22Rv1 (cell line): ENCODE data around the gene ADGRA3.

Source experiments
- H3K27ac ChIP-seq: fragments of 450-650 bp; 2 replicates; pipeline ENCODE4 v1.5.1; 2017
- ZFX ChIP-seq: fragments of 450-650 bp; IDR thresholded peaks from 2 replicates; pipeline ENCODE4 v1.6.1; 2017; ENCODE audit warnings: antibody characterized with exemption, borderline replicate concordance
- TF ChIP-seq, protein P1 (sequence below): fragments of 450-650 bp; IDR thresholded peaks from 2 replicates; pipeline ENCODE4 v1.5.1; 2017; ENCODE audit warnings: mild to moderate bottlenecking

The ADGRA3 gene

DNA sequence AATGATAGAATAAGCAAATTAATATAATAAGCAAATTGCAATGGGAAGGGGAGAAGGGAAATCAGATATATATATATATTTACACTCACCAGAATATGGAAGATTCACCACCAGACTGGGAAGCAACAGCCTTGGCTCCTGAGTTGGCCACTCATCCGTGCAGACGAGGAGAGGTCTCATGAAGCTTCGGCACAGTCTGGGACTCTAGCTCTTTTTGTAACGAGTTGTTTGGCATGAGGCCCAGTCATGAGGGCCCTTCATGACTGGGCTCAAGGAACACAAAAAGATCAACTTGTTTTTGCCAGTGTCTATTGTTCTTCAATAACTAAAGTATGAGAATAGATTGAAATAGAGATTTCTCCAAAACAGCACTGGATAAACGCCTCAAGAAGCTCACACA lies 176.4 kb downstream of the ADGRA3 start:
- TF ChIP-seq ZFX, result no peak
- TF ChIP-seq, protein P1, sequence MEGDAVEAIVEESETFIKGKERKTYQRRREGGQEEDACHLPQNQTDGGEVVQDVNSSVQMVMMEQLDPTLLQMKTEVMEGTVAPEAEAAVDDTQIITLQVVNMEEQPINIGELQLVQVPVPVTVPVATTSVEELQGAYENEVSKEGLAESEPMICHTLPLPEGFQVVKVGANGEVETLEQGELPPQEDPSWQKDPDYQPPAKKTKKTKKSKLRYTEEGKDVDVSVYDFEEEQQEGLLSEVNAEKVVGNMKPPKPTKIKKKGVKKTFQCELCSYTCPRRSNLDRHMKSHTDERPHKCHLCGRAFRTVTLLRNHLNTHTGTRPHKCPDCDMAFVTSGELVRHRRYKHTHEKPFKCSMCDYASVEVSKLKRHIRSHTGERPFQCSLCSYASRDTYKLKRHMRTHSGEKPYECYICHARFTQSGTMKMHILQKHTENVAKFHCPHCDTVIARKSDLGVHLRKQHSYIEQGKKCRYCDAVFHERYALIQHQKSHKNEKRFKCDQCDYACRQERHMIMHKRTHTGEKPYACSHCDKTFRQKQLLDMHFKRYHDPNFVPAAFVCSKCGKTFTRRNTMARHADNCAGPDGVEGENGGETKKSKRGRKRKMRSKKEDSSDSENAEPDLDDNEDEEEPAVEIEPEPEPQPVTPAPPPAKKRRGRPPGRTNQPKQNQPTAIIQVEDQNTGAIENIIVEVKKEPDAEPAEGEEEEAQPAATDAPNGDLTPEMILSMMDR, result no peak
- H3K27ac ChIP-seq, result no peak overlapping the region

DNA sequence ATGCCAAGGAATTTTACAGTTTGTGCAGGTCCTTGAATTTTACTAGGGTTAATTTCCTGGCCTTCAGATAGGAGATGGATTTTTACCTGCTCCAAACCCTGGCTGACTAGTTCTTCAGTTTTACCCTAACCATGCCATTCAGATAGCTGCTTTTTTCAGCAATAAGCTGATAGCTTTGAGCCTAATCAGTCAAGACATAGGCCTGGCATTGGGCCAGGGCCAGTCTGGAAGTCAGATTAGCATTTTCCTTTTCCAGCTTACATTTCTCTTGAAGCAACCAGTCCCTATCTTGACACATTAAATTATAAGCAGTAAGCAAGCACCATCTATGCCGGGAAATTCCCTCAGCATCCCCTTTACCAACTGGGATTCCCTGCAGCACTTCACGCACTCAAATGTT lies 177.1 kb downstream of the ADGRA3 start:
- no peak overlapping the region for H3K27ac ChIP-seq
- no peak for TF ChIP-seq ZFX
- TF ChIP-seq, protein P1, result no peak
